ENCODE measurements around the gene KCNJ1. TPM values are rescaled to one million over a fixed set of nuclear protein-coding genes. Genes with fewer than 3 reads are reported as not detected.
A peak's percentile ranks its signal among the peaks of the same experiment; 100 is the strongest.

The KCNJ1 gene
- polyA plus RNA-seq, 1 donor: not detected

- Histone ChIP-seq H3K4me3 (ENCODE audit: low read length) (no peak overlapping the region), H3K4me1 (ENCODE audit: control insufficient read depth, insufficient read depth, low read length) (peaks cover 10% of the 10 kb centered on the region), H3K27me3 (ENCODE audit: control insufficient read depth, insufficient read depth, low read length) (peaks cover 41% of the 10 kb centered on the region), H3K27ac (ENCODE audit: low read length) (no peak overlapping the region), H3K36me3 (ENCODE audit: control insufficient read depth, insufficient read depth, low read length) (no peaks in the 10 kb centered on the region), H3K9me3 (ENCODE audit: control insufficient read depth, low read depth, low read length) (peaks cover 2% of the 10 kb centered on the region)
- DNase-seq: no peak
- WGBS (ENCODE audit: insufficient coverage, low lambda C conversion rate): no CpG with 5 or more reads among the region's 6 CpGs
These were observed 24.9 kb upstream of the KCNJ1 start for GRCh38 chr11:128891913-128892398.

DNA sequence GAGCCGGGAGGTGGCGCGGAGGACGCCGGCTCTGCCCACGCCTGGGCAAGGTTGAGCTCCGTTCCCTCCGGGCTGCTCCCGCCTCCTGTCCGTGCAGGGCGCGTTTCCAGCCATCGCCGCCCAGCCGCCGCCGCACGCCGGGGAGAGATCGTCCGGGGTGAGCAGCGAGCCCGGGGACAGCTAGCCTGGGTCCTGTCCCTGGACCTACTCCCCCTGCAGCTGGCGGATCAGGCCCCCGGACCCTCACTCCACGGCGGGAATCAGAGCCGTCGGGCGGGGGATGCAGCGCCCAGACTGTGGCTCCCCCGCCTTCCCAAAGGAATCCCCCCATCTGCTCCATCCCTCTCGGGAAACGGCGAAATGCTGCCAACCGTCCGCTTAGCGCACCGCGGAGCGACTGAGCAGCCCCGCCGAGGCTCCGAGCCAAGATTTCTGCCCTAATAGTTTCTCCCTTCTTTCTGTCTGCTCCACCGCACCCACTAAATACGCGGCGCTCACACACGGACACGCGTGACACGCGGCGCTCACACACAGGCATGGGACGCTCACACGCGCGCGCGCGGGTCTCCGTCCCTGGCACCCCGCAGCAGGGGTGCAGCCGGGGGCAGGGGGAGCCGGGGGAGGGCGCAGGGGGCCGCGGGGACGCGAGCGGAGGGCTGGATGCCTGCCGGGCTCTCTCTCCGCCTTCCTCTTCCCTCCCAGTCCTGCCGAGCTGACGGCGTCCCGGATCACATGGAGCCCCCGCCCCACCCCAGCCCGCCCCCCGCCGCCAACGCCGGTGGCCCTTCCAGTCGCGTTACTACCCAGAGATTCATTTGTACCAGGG is 23.7 kb upstream of the KCNJ1 start, which contains the start of gene KCNJ5:
KCNJ5 (plus strand) TSS at position 814 of the 826 bp plus-strand sequence. CDS start 19,918 bp downstream, outside the sequence.
- Histone ChIP-seq H3K27me3 (ENCODE audit: control insufficient read depth, insufficient read depth, low read length) (peaks cover 49% of the 10 kb centered on the region), H3K9me3 (ENCODE audit: control insufficient read depth, low read depth, low read length) (peaks cover 2% of the 10 kb centered on the region), H3K4me3 (ENCODE audit: low read length) (peak within 1 kb of the TSS; percentile 38), H3K4me1 (ENCODE audit: control insufficient read depth, insufficient read depth, low read length) (peaks cover 10% of the 10 kb centered on the region), H3K36me3 (ENCODE audit: control insufficient read depth, insufficient read depth, low read length) (no peaks in the 10 kb centered on the region), H3K27ac (ENCODE audit: low read length) (no peak within 1 kb of the TSS)
- peak in 1 of 2 donors; percentile 44 for DNase-seq
- WGBS (ENCODE audit: insufficient coverage, low lambda C conversion rate): no CpG with 5 or more reads among the region's 85 CpGs

GRCh38 chr11:128890216-128890542 is 23.1 kb upstream of the KCNJ1 start:
- no CpG with 5 or more reads among the region's 9 CpGs for WGBS (ENCODE audit: insufficient coverage, low lambda C conversion rate)
- peak overlapping the region; percentile 38 for H3K4me3 ChIP-seq (ENCODE audit: low read length)

DNA sequence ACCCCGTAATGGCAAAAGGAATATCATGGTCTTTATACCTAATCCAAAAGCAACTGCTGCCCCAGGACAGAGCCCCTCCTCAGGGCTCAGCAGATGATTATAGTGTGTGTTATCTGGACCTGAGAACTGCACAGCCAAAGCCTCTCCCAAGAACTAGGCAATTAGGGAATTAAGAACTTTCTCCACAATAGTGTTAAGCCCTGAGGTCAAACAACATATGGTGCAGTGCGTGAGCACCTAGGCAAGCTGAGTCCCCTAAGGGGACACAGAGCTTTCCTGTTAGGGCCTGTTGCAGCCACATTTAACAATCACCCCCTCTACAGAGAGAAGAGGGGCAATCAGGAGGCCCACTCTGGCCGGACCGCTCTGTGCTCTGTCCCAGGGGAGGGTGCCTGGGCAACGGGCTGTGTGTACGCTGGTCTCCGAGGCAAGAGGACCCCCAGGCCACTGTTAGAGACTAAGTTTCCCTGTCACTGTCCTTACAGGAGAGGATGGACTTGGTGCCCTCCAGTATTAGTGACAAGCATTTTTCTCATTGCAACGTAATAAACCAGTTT is 22.6 kb upstream of the KCNJ1 start:
- H3K27ac ChIP-seq (ENCODE audit: low read length): no peak overlapping the region

More at GRCh38 chr11:128890216-128890542, 23.1 kb upstream of the KCNJ1 start:
- Histone ChIP-seq H3K27ac (ENCODE audit: low read length) (no peak overlapping the region), H3K9me3 (ENCODE audit: control insufficient read depth, low read depth, low read length) (peaks cover 2% of the 10 kb centered on the region), H3K36me3 (ENCODE audit: control insufficient read depth, insufficient read depth, low read length) (no peaks in the 10 kb centered on the region), H3K4me1 (ENCODE audit: control insufficient read depth, insufficient read depth, low read length) (peaks cover 10% of the 10 kb centered on the region), H3K27me3 (ENCODE audit: control insufficient read depth, insufficient read depth, low read length) (peaks cover 49% of the 10 kb centered on the region)
- DNase-seq: no peak

DNA sequence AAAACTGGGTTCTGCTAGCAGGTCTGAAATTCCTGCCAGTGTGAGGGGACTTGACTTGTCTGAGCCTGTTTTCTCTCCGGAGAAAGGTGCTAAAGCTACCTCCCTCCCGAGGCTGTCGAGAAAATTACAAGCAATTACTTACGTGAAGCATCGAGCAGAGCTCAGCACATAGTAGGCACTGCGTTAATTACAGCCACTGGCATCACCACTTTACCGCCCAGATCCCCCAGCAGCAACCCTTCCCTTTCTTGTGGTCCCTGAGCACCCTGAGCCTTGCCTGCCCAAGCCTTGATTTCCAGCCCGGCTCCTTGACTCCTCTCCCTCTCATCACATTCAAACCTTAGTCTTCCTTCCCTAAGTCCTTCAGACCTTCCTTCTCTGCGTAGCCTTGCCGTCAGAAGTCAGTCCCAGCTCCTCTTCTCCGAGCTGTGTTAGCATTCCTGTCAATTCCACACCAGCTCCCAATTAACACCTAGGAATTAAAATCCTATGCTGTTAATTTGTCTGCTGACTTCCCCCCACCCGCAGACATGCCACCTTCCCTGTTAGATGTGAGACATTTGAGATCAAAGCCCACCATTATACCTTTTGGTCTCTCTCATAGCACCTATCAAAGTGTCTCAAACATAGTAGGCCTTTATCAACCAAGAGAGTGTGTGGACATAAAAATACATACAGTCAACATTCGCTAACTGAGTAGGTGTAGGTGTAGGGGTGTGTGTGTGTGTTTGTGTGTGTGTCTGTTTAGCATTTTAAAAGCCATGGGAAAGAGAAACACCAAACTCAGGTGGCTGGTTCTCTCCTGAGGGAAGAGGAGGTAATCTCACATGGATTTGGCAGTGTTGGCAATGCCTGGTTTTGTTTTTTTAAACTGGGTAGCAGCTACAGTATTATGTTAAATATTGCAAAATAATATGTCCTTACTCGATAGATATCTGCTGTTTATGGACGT is 21.2 kb upstream of the KCNJ1 start:
- Histone ChIP-seq H3K4me3 (ENCODE audit: low read length) (no peak overlapping the region), H3K27ac (ENCODE audit: low read length) (no peak overlapping the region), H3K27me3 (ENCODE audit: control insufficient read depth, insufficient read depth, low read length) (peaks cover 55% of the 10 kb centered on the region), H3K9me3 (ENCODE audit: control insufficient read depth, low read depth, low read length) (peaks cover 2% of the 10 kb centered on the region), H3K36me3 (ENCODE audit: control insufficient read depth, insufficient read depth, low read length) (no peaks in the 10 kb centered on the region), H3K4me1 (ENCODE audit: control insufficient read depth, insufficient read depth, low read length) (peaks cover 10% of the 10 kb centered on the region)
- DNase-seq: no peak
- WGBS (ENCODE audit: insufficient coverage, low lambda C conversion rate): 87% methylated on average over 4 of the region's 15 CpGs

More for the DNA sequence above, 22.6 kb upstream of the KCNJ1 start:
- no CpG with 5 or more reads among the region's 8 CpGs for WGBS (ENCODE audit: insufficient coverage, low lambda C conversion rate)
- Histone ChIP-seq H3K36me3 (ENCODE audit: control insufficient read depth, insufficient read depth, low read length) (no peaks in the 10 kb centered on the region), H3K4me3 (ENCODE audit: low read length) (no peak overlapping the region), H3K4me1 (ENCODE audit: control insufficient read depth, insufficient read depth, low read length) (peaks cover 10% of the 10 kb centered on the region), H3K27me3 (ENCODE audit: control insufficient read depth, insufficient read depth, low read length) (peaks cover 49% of the 10 kb centered on the region), H3K9me3 (ENCODE audit: control insufficient read depth, low read depth, low read length) (peaks cover 2% of the 10 kb centered on the region)
- DNase-seq: no peak

GRCh38 chr11:128886406-128887124 is 19.5 kb upstream of the KCNJ1 start:
- peaks cover 56% of the 10 kb centered on the region for H3K27me3 ChIP-seq (ENCODE audit: control insufficient read depth, insufficient read depth, low read length)
- no peak for DNase-seq
- H3K4me1 ChIP-seq (ENCODE audit: control insufficient read depth, insufficient read depth, low read length): peaks cover 10% of the 10 kb centered on the region
- H3K4me3 ChIP-seq (ENCODE audit: low read length): no peak overlapping the region
- no peak overlapping the region for H3K27ac ChIP-seq (ENCODE audit: low read length)
- peaks cover 2% of the 10 kb centered on the region for H3K9me3 ChIP-seq (ENCODE audit: control insufficient read depth, low read depth, low read length)
- WGBS (ENCODE audit: insufficient coverage, low lambda C conversion rate): no CpG with 5 or more reads among the region's 5 CpGs
- no peaks in the 10 kb centered on the region for H3K36me3 ChIP-seq (ENCODE audit: control insufficient read depth, insufficient read depth, low read length)

DNA sequence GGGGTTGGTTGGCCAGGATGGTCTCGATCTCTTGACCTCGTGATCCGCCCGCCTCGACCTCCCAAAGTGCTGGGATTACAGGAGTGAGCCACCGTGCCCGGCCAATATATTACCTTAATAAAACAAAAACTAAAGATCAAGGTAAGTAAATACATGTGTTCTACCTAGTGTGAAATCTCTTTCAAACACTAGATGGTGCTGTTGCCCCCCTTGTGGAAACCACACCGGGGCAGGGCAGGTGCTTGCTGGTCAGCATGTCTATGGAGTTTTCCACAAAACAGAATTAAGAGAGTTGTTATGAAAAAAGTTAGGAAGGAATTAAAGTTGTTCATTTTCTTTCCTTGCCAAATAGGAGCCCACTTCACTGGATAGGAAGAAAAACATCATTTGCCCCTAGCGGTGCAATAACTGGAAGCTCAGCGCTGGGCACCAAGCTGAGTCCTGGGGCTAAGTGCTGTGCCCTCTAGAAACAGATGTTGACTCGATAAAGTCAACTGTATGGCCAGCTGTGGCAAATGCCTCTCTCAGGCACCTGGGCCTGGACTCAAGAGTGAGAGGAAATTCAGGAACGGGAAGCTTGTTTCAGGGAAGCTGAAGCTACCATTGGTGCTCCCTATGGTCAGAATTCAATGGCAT is 17.7 kb upstream of the KCNJ1 start:
- peak; percentile 64 for DNase-seq
- Histone ChIP-seq H3K36me3 (ENCODE audit: control insufficient read depth, insufficient read depth, low read length) (no peaks in the 10 kb centered on the region), H3K4me3 (ENCODE audit: low read length) (no peak overlapping the region), H3K27ac (ENCODE audit: low read length) (no peak overlapping the region), H3K4me1 (ENCODE audit: control insufficient read depth, insufficient read depth, low read length) (no peaks in the 10 kb centered on the region), H3K27me3 (ENCODE audit: control insufficient read depth, insufficient read depth, low read length) (peaks cover 46% of the 10 kb centered on the region), H3K9me3 (ENCODE audit: control insufficient read depth, low read depth, low read length) (no peaks in the 10 kb centered on the region)
- WGBS (ENCODE audit: insufficient coverage, low lambda C conversion rate): 0% methylated on average over 5 of the region's 12 CpGs

GRCh38 chr11:128884054-128884453 is 17.0 kb upstream of the KCNJ1 start:
- H3K27ac ChIP-seq (ENCODE audit: low read length): no peak overlapping the region
- H3K4me1 ChIP-seq (ENCODE audit: control insufficient read depth, insufficient read depth, low read length): no peaks in the 10 kb centered on the region
- peaks cover 38% of the 10 kb centered on the region for H3K27me3 ChIP-seq (ENCODE audit: control insufficient read depth, insufficient read depth, low read length)
- no peaks in the 10 kb centered on the region for H3K36me3 ChIP-seq (ENCODE audit: control insufficient read depth, insufficient read depth, low read length)
- no peaks in the 10 kb centered on the region for H3K9me3 ChIP-seq (ENCODE audit: control insufficient read depth, low read depth, low read length)
- no peak overlapping the region for H3K4me3 ChIP-seq (ENCODE audit: low read length)
- no peak for DNase-seq
- WGBS (ENCODE audit: insufficient coverage, low lambda C conversion rate): no CpG with 5 or more reads among the region's 4 CpGs

DNA sequence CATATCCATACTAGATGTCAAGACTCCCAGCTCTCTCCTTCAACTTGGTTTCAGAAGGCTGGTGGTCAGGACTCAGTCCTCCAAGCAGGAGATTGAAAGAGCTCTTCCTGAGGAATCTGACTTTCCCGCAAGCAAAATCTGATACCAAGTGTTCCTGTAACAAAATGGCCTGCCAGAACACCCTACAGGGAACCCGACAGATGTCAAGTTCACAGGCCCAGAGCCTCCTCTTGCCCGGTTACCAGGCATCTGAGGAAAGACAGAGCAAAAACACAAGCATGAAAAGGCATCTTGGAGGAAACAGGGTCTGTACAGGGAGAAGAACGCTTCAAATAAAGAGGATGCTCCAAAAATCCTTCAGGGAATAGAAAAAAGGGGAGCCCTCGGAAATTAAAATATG is 15.4 kb upstream of the KCNJ1 start:
- Histone ChIP-seq H3K36me3 (ENCODE audit: control insufficient read depth, insufficient read depth, low read length) (no peaks in the 10 kb centered on the region), H3K4me3 (ENCODE audit: low read length) (no peak overlapping the region), H3K27ac (ENCODE audit: low read length) (no peak overlapping the region), H3K9me3 (ENCODE audit: control insufficient read depth, low read depth, low read length) (no peaks in the 10 kb centered on the region), H3K4me1 (ENCODE audit: control insufficient read depth, insufficient read depth, low read length) (no peaks in the 10 kb centered on the region), H3K27me3 (ENCODE audit: control insufficient read depth, insufficient read depth, low read length) (peaks cover 30% of the 10 kb centered on the region)
- 96% methylated on average over 2 of the region's 5 CpGs for WGBS (ENCODE audit: insufficient coverage, low lambda C conversion rate)
- no peak for DNase-seq
